Testis (tissue), 3 donors: ENCODE data around the gene SMR3A. TPM values are rescaled to one million over a fixed set of nuclear protein-coding genes. Genes with fewer than 3 reads are reported as not detected.

Source experiments
- DNase-seq: peaks from one replicate; pipeline ENCODE4 v3.0.0-alpha.2; 2019
- H3K27ac ChIP-seq, 2 donors: fragments of 200-600 bp; sonication (generic); one replicate each; pipeline ENCODE4 v1.5.1; 2019
- H3K27me3 ChIP-seq: fragments of 200-600 bp; sonication (generic); one replicate; pipeline ENCODE4 v1.5.1; 2019
- H3K36me3 ChIP-seq: fragments of 200-600 bp; sonication (generic); one replicate; pipeline ENCODE4 v1.5.1; 2017; ENCODE audit warnings: low read depth; ENCODE audit errors: missing control alignments
- H3K4me1 ChIP-seq: fragments of 200-600 bp; sonication (generic); one replicate; pipeline ENCODE4 v1.5.1; 2019
- H3K4me3 ChIP-seq, 2 donors: fragments of 200-600 bp; sonication (generic); one replicate each; pipeline ENCODE4 v1.5.1; 2017 to 2019
- H3K9me3 ChIP-seq: fragments of 200-600 bp; sonication (generic); one replicate; pipeline ENCODE4 v1.5.1; 2017
- POLR2A ChIP-seq: fragments of 450-650 bp; IDR thresholded peaks from one replicate; pipeline ENCODE4 v1.6.1; 2017; ENCODE audit warnings: antibody characterized with exemption, mild to moderate bottlenecking, moderate library complexity
- WGBS, 2 donors: methylation state at CpG; one replicate each; pipeline ENCODE4 v1.1.5; 2018; 5-methylcytosine and 5-hydroxymethylcytosine counted together
- intact Hi-C: fragments of 100-400 bp; cut with DNase I; formaldehyde crosslinking; loops from one replicate; pipeline ENCODE4 v1.15.1; 2023; ENCODE audit warnings: low total_unique reads
- polyA plus RNA-seq: library from polyadenylated mRNA; stranded (reverse); fragments of 350-450 nt; fragmentation: Illumina TruSeq; extraction: RNeasy Lipid Tissue Mini Kit (QIAGEN cat#74804); gene quantifications from one replicate; pipeline ENCODE4 v1.2.3, GENCODE V29; 2014; ENCODE audit warnings: low read depth, low replicate concordance; ENCODE audit not compliant: insufficient read depth
- total RNA-seq, 2 donors: library from RNA; depleted of rRNA; stranded (reverse); fragments of >200 nt; gene quantifications; one replicate each; pipeline ENCODE4 v1.2.3, GENCODE V29; 2016
- TF ChIP-seq, protein P1 (sequence below), 3 experiments: fragments of 450-650 bp in 2 of 3; fragments of 200-600 bp in 1 of 3; sonication (generic) in 1 of 3; IDR thresholded peaks; one replicate each; pipeline ENCODE4 v1.5.1; 2016 to 2019; ENCODE audit warnings: antibody characterized with exemption in 3 of 3, mild to moderate bottlenecking in 2 of 3, moderate library complexity in 1 of 3

The SMR3A gene
- total and polyA plus RNA-seq, 3 donors from 2014 or later, result 0.95 TPM; not detected in 2

DNA sequence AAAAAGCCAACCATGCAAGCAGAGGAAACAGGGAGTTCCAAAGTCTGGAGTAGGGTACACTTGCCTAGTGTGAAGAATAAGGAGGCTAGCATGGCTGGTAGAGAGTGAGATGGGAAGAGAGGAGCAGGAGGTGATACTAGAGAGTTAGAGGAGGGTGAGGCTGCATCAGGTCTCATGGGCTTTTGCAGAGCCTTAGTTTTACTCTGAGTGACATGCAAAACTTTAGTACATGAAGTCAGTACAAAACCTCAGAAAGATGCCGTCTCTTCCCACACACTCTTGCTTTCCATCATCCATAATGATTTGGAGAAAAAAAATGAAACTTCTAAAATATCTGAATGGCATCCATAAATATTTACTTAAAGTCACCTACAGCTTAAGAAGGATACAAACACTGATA is 42.2 kb downstream of the SMR3A start:
- TF ChIP-seq, protein P1, sequence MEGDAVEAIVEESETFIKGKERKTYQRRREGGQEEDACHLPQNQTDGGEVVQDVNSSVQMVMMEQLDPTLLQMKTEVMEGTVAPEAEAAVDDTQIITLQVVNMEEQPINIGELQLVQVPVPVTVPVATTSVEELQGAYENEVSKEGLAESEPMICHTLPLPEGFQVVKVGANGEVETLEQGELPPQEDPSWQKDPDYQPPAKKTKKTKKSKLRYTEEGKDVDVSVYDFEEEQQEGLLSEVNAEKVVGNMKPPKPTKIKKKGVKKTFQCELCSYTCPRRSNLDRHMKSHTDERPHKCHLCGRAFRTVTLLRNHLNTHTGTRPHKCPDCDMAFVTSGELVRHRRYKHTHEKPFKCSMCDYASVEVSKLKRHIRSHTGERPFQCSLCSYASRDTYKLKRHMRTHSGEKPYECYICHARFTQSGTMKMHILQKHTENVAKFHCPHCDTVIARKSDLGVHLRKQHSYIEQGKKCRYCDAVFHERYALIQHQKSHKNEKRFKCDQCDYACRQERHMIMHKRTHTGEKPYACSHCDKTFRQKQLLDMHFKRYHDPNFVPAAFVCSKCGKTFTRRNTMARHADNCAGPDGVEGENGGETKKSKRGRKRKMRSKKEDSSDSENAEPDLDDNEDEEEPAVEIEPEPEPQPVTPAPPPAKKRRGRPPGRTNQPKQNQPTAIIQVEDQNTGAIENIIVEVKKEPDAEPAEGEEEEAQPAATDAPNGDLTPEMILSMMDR (IDR thresholded peaks at IDR 0.05), result no peak
- intact Hi-C loops, result no loop called here
- H3K27me3 ChIP-seq, result no peaks in the 10 kb centered on the region
- H3K36me3 ChIP-seq, result no peaks in the 10 kb centered on the region
- 93 to 100% methylated on average over 1 of the region's 1 CpG for WGBS, 2 donors
- no peak for DNase-seq
- no peaks in the 10 kb centered on the region for H3K9me3 ChIP-seq
- H3K4me1 ChIP-seq, result no peaks in the 10 kb centered on the region
- no peak overlapping the region for H3K4me3 ChIP-seq
- H3K27ac ChIP-seq, result no peak overlapping the region

DNA sequence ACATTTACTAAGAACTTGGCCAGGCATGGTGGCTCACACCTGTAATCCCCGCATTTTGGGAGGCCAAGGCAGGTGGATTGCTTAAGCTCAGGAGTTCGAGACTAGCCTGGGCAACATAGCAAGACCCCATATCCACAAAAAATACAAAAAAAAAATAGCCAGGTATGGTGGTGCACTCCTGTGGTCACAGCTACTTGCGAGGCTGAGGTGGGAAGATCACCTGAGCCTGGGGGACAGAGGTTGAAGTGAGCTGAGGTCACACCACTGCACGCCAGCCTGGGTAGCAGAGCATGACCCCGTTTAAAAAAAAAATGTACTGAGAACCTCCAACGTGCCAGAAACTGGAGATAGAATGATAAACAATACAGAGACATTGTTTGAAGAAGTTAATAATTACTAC is 45.2 kb downstream of the SMR3A start:
- no peaks in the 10 kb centered on the region for H3K36me3 ChIP-seq
- H3K27ac ChIP-seq, result no peak overlapping the region
- intact Hi-C loops, result no loop called here
- no peak overlapping the region for H3K4me3 ChIP-seq
- H3K9me3 ChIP-seq, result no peaks in the 10 kb centered on the region
- no peaks in the 10 kb centered on the region for H3K27me3 ChIP-seq
- DNase-seq, result no peak
- TF ChIP-seq POLR2A, result no peak
- WGBS, 2 donors, result 81 to 84% methylated on average over 6 of the region's 6 CpGs
- H3K4me1 ChIP-seq, result no peaks in the 10 kb centered on the region

Other genes with a start within 250 kb of the SMR3A start
- gene PRR27, start 206.5 kb upstream of the SMR3A start, total RNA-seq, result 1 to 10 TPM in 1 of 2 donors, under 1 TPM in 1; 0.87 to 2.2 TPM
- 3.5 TPM for gene PRR27, start 206.5 kb upstream of the SMR3A start, polyA plus RNA-seq
- gene ODAM, start 165.0 kb upstream of the SMR3A start, total RNA-seq, result not detected
- gene ODAM, start 165.0 kb upstream of the SMR3A start, polyA plus RNA-seq, result 0.33 TPM
- gene FDCSP, start 134.6 kb upstream of the SMR3A start, total RNA-seq, result not detected
- gene FDCSP, start 134.6 kb upstream of the SMR3A start, polyA plus RNA-seq, result 0.96 TPM
- gene CSN3, start 118.2 kb upstream of the SMR3A start, total RNA-seq, result under 1 TPM in 1 of 2 donors, not detected in 1; 0.37 TPM
- not detected for gene CSN3, start 118.2 kb upstream of the SMR3A start, polyA plus RNA-seq
- gene CABS1, start 25.8 kb upstream of the SMR3A start, total RNA-seq, result 10 to 100 TPM; 17.3 to 66.2 TPM
- gene CABS1, start 25.8 kb upstream of the SMR3A start, polyA plus RNA-seq, result 80.1 TPM
- gene SMR3B, start 22.4 kb downstream of the SMR3A start, total RNA-seq, result 1 to 10 TPM; 1.1 to 4.8 TPM
- 6.1 TPM for gene SMR3B, start 22.4 kb downstream of the SMR3A start, polyA plus RNA-seq
- not detected for gene OPRPN, start 37.2 kb downstream of the SMR3A start, total RNA-seq
- gene OPRPN, start 37.2 kb downstream of the SMR3A start, polyA plus RNA-seq, result 0.61 TPM
- not detected for gene MUC7, start 111.4 kb downstream of the SMR3A start, total RNA-seq
- 0.80 TPM for gene MUC7, start 111.4 kb downstream of the SMR3A start, polyA plus RNA-seq
- gene AMTN, start 157.8 kb downstream of the SMR3A start, total RNA-seq, result not detected
- gene AMTN, start 157.8 kb downstream of the SMR3A start, polyA plus RNA-seq, result not detected
- gene AMBN, start 231.5 kb downstream of the SMR3A start, total RNA-seq, result under 1 TPM in 1 of 2 donors, not detected in 1; 0.74 TPM
- 0.21 TPM for gene AMBN, start 231.5 kb downstream of the SMR3A start, polyA plus RNA-seq